Urinary bladder (tissue), 4 donors: ENCODE results near the gene PRSS57. TPM values are rescaled to one million over a fixed set of nuclear protein-coding genes. Genes with fewer than 3 reads are reported as not detected.
"Not testable (repeated sequence)": the region's sequence is repeated elsewhere in the genome, so short reads cannot be mapped to it uniquely, and the experiment has no call there.

Source experiments
- DNase-seq: peaks from one replicate; pipeline ENCODE4 v3.0.0-alpha.2; 2015; ENCODE audit errors: extremely low spot score
- H3K27ac ChIP-seq: one replicate; pipeline ENCODE4 v1.5.1; 2013; ENCODE audit warnings: low read depth, mild to moderate bottlenecking, moderate library complexity
- H3K36me3 ChIP-seq: one replicate; pipeline ENCODE4 v1.6.1; 2013; ENCODE audit warnings: mild to moderate bottlenecking, moderate library complexity; ENCODE audit not compliant: insufficient read depth
- H3K4me1 ChIP-seq: one replicate; pipeline ENCODE4 v1.6.1; 2013; ENCODE audit warnings: mild to moderate bottlenecking, moderate library complexity; ENCODE audit not compliant: insufficient read depth
- H3K4me3 ChIP-seq: one replicate; pipeline ENCODE4 v1.5.1; 2013; ENCODE audit warnings: low read depth, low read length
- WGBS: extraction: QIAGEN DNeasy Blood & Tissue Kit; methylation state at CpG from one replicate; pipeline ENCODE4 v1.1.7; 2013; 5-methylcytosine and 5-hydroxymethylcytosine counted together
- polyA plus RNA-seq: library from polyadenylated mRNA; stranded (reverse); fragments of 200-250 nt; gene quantifications from one replicate; pipeline ENCODE4 v1.2.3, GENCODE V29; 2013
- total RNA-seq: library from RNA; depleted of rRNA; stranded (reverse); fragments of >200 nt; gene quantifications from one replicate; pipeline ENCODE4 v1.2.3, GENCODE V29; 2014
- donor health status: healthy with polysubstance abuse.
- donor health status: healthy.

PRSS57 gene
- total RNA-seq (not detected), polyA plus RNA-seq (not detected)

- no peak for DNase-seq
- Histone ChIP-seq H3K4me3 (no peak within 1 kb of the TSS), H3K4me1 (no peaks in the 10 kb centered on the region), H3K27ac (no peak within 1 kb of the TSS), H3K36me3 (no peaks in the 10 kb centered on the region)
- WGBS = 63% methylated on average over 31 of the region's 31 CpGs
These were observed at the start of gene PRSS57 for GRCh38 chr19:695352-695949. Gene PRSS57 (minus strand): TSS chr19:695452. CDS start chr19:695430, 22 bp downstream.

- Histone ChIP-seq H3K4me1 (no peaks in the 10 kb centered on the region), H3K27ac (no peak overlapping the region), H3K36me3 (no peaks in the 10 kb centered on the region), H3K4me3 (no peak overlapping the region)
- 49% methylated on average over 13 of the region's 13 CpGs for WGBS
- peak; percentile 62 for DNase-seq
These were observed 48.0 kb upstream of the PRSS57 start for GRCh38 chr19:743168-743687.

GRCh38 chr19:742540-743075 is 47.4 kb upstream of the PRSS57 start:
- Histone ChIP-seq H3K27ac (no peak overlapping the region), H3K4me3 (no peak overlapping the region), H3K36me3 (no peaks in the 10 kb centered on the region), H3K4me1 (no peaks in the 10 kb centered on the region)
- no peak for DNase-seq
- 95% methylated on average over 24 of the region's 24 CpGs for WGBS

- H3K4me3 ChIP-seq = no peak overlapping the region
- WGBS = 83% methylated on average over 17 of the region's 19 CpGs
- no peaks in the 10 kb centered on the region for H3K4me1 ChIP-seq
- DNase-seq = no peak
- H3K36me3 ChIP-seq = no peaks in the 10 kb centered on the region
- no peak overlapping the region for H3K27ac ChIP-seq
These were observed 46.4 kb upstream of the PRSS57 start for GRCh38 chr19:741506-742131.

- not testable (repeated sequence) for H3K4me1 ChIP-seq, H3K36me3 ChIP-seq, H3K4me3 ChIP-seq, DNase-seq, H3K27ac ChIP-seq
- 87% methylated on average over 16 of the region's 16 CpGs for WGBS
These were observed 45.7 kb upstream of the PRSS57 start for GRCh38 chr19:740816-741505.

GRCh38 chr19:739998-740715 is 44.9 kb upstream of the PRSS57 start:
- Histone ChIP-seq H3K36me3 (no peaks in the 10 kb centered on the region), H3K4me1 (no peaks in the 10 kb centered on the region), H3K27ac (no peak overlapping the region), H3K4me3 (no peak overlapping the region)
- DNase-seq = no peak
- 90% methylated on average over 36 of the region's 36 CpGs for WGBS

GRCh38 chr19:738509-739128 is 43.4 kb upstream of the PRSS57 start:
- 92% methylated on average over 23 of the region's 23 CpGs for WGBS
- H3K27ac ChIP-seq = no peak overlapping the region
- DNase-seq = no peak
- no peaks in the 10 kb centered on the region for H3K4me1 ChIP-seq
- no peaks in the 10 kb centered on the region for H3K36me3 ChIP-seq
- H3K4me3 ChIP-seq = no peak overlapping the region

- whole genome bisulfite sequencing = 42% methylated on average over 22 of the region's 22 CpGs
- no peaks in the 10 kb centered on the region for H3K4me1 ChIP-seq
- DNase-seq = no peak
- H3K36me3 ChIP-seq = no peaks in the 10 kb centered on the region
- no peak overlapping the region for H3K27ac ChIP-seq
- H3K4me3 ChIP-seq = no peak overlapping the region
These were observed 42.4 kb upstream of the PRSS57 start for GRCh38 chr19:737591-738093.

- Histone ChIP-seq H3K4me3 (no peak overlapping the region), H3K4me1 (no peaks in the 10 kb centered on the region), H3K27ac (no peak overlapping the region), H3K36me3 (no peaks in the 10 kb centered on the region)
- WGBS = 88% methylated on average over 32 of the region's 32 CpGs
- no peak for DNase-seq
These were observed 40.9 kb upstream of the PRSS57 start for GRCh38 chr19:736125-736524.

GRCh38 chr19:734716-735115 is 39.5 kb upstream of the PRSS57 start:
- no peak overlapping the region for H3K27ac ChIP-seq
- WGBS = 89% methylated on average over 13 of the region's 13 CpGs

GRCh38 chr19:732148-733069 is 37.2 kb upstream of the PRSS57 start:
- 77% methylated on average over 24 of the region's 24 CpGs for WGBS
- H3K4me3 ChIP-seq = no peak overlapping the region
- no peaks in the 10 kb centered on the region for H3K36me3 ChIP-seq
- H3K4me1 ChIP-seq = no peaks in the 10 kb centered on the region
- DNase-seq = no peak
- H3K27ac ChIP-seq = no peak overlapping the region

More at GRCh38 chr19:734716-735115, 39.5 kb upstream of the PRSS57 start:
- Histone ChIP-seq H3K4me3 (no peak overlapping the region), H3K36me3 (no peaks in the 10 kb centered on the region), H3K4me1 (no peaks in the 10 kb centered on the region)
- no peak for DNase-seq

- 94% methylated on average over 16 of the region's 16 CpGs for WGBS
- no peak for DNase-seq
- Histone ChIP-seq H3K4me1 (no peaks in the 10 kb centered on the region), H3K4me3 (no peak overlapping the region), H3K36me3 (no peaks in the 10 kb centered on the region), H3K27ac (no peak overlapping the region)
These were observed 35.7 kb upstream of the PRSS57 start for GRCh38 chr19:731000-731399.
